Glomerular endothelial cell (primary cell): ENCODE measurements around the gene CEBPE. TPM values are rescaled to one million over a fixed set of nuclear protein-coding genes. Genes with fewer than 3 reads are reported as not detected.
"Not testable (repeated sequence)": the region's sequence is repeated elsewhere in the genome, so short reads cannot be mapped to it uniquely, and the experiment has no call there.

Source experiments
- DNase-seq: peaks from one replicate; pipeline ENCODE4 v3.0.0-alpha.2; 2011; ENCODE audit warnings: low read depth, low spot score; ENCODE audit errors: extremely low read depth
- total RNA-seq: library from RNA; depleted of rRNA; stranded (reverse); fragments of >200 nt; gene quantifications from 2 replicates; pipeline ENCODE4 v1.2.3, GENCODE V29; 2015

The CEBPE gene
- total RNA-seq, 1 donor from 2014 or later = not detected

DNA sequence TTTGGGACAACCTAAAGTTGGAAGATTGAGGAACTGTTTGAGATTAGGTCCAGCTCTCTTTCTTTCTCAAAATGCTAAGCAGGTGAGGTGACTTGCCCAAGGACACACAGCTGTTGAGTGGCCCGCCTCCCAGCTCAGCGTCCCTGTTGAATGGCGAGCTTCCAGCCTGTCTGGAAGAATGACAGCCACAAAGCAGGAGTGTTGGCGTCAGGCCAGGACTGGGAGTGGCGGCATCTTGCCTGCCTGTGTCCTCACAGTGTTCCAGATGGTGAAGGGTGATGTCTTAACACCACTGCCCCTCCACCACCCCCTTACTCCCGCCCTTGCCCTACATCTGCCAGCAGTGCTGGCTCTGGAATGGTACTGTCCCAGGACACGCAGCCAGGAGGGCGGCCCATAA lies 4.4 kb upstream of the CEBPE start:
- DNase-seq = no peak

GRCh38 chr14:23122086-23122485 lies 3.0 kb upstream of the CEBPE start:
- no peak for DNase-seq

GRCh38 chr14:23121361-23121771 lies 2.3 kb upstream of the CEBPE start:
- peak; percentile 45 for DNase-seq

DNA sequence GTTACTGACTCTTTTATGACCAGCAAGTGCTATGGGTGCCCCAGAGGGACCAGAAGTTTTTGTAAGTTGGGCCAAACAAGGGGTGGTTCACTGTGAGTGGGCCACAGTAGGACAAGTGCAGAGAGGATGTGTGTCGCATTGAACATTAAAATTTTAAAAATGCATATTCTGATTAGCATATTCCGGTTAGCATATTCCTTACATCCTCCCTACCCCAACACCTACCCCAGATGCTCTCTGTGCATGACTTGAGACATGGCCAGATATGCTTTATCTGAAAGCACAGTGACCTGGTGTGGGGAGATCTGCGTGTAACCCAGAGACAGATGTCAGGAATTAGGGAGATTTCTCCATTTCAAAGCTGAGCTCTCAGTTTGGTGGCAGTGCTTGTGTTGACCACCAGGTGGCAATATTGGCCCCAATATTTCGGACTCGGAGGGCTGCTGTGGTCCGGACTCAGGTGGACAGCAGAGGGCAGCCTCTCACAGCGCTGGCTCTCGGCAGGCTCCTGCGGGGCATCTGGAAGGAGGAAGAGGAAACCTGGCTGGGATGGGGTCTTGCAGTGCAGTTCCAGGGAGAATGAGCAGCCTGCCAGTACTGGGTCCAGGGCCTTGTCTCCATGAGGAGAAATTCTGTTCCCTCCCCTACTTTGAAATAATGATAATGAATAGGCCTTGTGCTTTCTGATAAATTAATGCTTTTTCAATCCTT lies 1.6 kb upstream of the CEBPE start:
- peak; percentile 61 for DNase-seq

GRCh38 chr14:23119363-23120327 lies 590 bp upstream of the CEBPE start:
- DNase-seq = no peak

DNA sequence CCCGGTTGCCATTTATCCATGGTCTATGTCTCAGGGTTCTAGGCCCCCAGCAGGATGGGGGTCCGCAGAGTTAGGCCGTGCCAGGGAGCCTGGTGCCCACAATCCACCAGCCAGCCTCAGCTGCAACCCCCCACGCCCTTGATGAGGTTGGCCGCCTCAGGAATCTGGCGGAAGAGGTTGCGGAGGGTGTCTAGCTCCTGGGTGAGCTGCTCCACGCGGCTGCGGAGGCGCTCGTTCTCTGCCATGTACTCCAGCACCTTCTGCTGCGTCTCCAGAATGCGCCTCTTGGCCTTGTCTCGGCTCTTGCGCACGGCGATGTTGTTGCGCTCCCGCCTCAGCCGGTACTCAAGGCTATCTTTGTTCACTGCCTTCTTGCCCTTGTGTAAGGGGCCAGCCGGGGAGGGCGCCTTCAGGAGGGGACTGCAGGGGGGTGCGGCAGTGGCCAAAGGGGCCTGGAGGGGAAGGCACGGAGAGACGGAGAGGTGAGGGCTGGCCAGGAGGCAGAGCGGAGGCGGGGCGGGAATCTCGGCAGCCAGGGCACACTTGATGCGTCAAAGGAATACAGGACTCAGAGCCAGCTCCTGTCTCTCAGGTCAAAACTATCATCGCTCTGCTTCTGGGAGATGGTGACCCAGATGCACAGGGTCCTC lies 1.6 kb downstream of the CEBPE start:
- no peak for DNase-seq

DNA sequence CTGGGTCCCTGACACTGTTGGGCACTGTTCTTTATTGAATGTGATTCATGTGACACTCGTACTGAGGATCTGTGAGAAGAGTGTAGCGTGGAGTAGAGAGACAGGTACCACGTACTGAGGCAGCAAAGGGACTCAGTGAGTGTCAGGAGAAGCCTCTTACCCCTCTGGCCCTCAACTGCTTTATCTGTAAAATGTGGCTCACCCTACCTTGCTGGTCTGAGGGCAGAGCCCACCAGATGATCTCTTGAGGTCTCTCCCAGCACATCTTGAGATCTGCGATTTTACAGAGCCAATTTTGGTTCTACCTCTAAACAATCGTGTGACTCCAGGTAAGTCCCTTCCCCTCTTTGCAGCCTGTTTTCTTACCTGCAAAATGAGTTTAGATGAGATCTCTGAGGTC lies 3.1 kb downstream of the CEBPE start:
- DNase-seq = no peak

- DNase-seq = no peak
Observed at GRCh38 chr14:23115039-23115731, 3.9 kb downstream of the CEBPE start.

DNA sequence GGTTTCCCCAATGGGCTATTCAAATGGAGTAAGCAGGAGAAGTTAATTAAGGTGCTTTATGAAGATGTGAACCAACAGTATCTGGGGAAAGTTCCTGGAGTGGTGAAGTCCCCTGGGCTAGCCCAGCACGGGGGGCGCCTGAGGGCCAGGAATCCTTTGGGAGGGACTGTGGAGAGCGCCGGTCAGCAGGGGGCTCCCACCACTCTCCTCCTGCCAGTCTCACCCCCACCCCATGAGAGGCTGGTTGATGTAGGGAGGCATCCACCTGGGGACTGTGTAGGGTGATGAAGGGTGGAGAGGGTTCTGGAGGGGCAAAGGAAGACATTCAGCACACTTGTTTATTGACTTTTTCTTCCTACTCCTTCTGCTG lies 4.4 kb downstream of the CEBPE start:
- DNase-seq = no peak

GRCh38 chr14:23114120-23114458 lies 5.0 kb downstream of the CEBPE start:
- no peak for DNase-seq

- DNase-seq = no peak
Observed at GRCh38 chr14:23113431-23114119, 5.5 kb downstream of the CEBPE start.

DNA sequence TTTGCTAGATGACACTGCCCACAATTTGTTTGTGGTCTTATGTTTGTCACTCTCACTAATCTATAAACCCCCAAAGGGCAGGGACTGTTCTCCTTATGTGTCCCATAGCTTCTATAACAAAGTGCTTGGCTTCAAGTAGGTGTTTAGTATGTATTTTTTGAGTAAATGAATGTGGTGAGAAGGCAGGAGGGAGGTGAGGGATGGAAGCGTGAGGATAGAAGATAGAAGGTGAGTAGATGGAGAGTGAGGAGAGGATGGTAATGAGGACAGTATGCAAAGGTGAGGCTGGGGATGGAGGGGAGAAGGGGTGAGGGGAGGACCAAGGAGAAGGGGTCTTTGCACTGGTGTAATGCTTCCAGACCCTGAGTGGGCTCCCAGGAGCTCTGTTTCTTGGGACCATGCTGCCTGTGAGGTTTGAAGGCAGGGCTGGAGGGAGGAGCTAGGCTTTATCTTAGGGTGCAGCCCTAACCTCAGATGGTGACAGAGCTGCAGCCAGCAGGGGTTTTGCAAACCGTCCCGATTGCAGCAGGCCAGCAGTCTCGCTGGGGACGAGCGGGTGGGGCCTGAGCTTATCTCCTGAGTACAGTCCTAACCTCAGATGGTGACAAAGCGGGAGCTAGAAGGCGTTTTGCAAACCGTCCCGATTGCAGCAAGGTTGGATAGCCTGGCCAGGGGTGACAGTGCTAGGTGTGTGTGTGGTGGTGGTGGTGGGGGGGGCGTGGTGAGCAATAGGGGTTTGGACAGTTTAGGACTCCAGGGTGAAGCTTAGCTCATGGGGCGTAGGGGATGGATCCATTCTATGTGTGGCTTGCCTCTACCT lies 6.5 kb downstream of the CEBPE start:
- DNase-seq = no peak

GRCh38 chr14:23110579-23111365 lies 8.3 kb downstream of the CEBPE start:
- DNase-seq = no peak

DNA sequence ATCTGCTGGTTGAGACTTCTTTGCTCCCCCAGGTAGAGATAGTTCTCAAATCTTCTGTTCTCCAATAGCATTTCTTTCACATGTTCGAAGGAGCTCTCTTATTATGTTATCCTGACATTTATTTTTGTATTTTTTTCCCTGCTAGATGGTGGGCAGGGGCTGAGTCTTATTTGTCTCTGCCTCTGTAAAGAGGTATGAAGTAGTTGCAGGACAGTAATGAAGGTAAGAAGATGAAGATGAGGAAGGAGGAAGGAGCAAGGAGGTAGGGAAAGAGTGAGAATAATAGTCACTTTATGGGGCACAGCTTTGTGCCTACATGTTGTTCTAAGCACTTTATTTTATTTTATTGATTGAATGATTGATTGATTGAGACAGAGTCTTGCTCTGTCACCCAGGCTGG lies 9.3 kb downstream of the CEBPE start:
- no peak for DNase-seq

DNA sequence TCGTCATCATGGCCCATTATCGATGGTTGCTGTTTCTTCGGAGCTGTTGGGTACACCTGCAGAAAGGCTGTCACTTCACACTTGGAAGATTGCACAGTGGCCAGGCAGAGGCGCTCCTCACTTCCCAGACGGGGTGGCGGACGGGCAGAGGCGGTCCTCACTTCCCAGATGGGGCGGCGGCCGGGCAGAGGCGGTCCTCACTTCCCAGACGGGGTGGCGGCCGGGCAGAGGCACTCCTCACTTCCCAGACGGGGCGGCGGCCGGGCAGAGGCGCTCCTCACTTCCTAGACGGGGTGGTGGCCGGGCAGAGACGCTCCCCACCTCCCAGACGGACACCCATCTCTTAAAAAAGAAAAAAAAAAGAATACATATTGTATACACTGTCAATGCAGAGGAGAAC lies 10.9 kb downstream of the CEBPE start:
- DNase-seq = not testable (repeated sequence)

DNA sequence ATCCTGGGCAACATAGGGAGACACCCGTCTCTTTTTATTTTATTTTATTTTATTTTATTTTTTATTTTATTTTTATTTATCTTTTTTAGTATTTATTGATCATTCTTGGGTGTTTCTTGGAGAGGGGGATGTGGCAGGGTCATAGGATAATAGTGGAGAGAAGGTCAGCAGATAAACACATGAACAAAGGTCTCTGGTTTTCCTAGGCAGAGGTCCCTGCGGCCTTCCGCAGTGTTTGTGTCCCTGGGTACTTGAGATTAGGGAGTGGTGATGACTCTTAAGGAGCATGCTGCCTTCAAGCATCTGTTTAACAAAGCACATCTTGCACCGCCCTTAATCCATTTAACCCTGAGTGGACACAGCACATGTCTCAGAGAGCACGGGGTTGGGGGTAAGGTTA lies 11.4 kb downstream of the CEBPE start:
- DNase-seq = not testable (repeated sequence)

DNA sequence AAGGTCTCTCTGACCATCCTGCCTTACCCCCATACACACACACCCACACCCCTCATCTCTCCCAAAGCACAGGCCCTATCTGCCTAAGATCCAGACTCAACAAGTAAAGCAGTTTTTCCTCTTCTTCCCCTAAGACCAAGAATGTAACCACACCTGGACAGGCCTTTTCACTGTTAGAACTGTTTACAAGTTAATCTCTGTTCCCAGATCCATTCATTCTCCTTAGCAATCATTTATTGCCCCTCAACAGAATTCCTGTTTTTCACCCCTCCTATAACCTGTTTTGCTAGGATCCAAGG lies 12.4 kb downstream of the CEBPE start:
- DNase-seq = no peak

GRCh38 chr14:23105348-23105824 lies 13.7 kb downstream of the CEBPE start:
- no peak for DNase-seq
